Effector CD8-positive, alpha-beta T cell (primary cell): ENCODE results near the gene TMEM101.
A peak's percentile ranks its signal among the peaks of the same experiment; 100 is the strongest.
"Not testable (repeated sequence)": the region's sequence is repeated elsewhere in the genome, so short reads cannot be mapped to it uniquely, and the experiment has no call there.

ENCODE experiments used
- DNase-seq: peaks from one replicate; lab custom pipeline; 2025; lab: John Stamatoyannopoulos, UW

Gene TMEM101

GRCh38 chr17:44000871-44001460 lies 13.8 kb downstream of the TMEM101 start:
- DNase-seq, result no peak

- DNase-seq, result no peak
These were observed 14.5 kb downstream of the TMEM101 start for GRCh38 chr17:44000141-44000860.

GRCh38 chr17:43999024-43999423 lies 15.7 kb downstream of the TMEM101 start:
- DNase-seq, result no peak

DNA sequence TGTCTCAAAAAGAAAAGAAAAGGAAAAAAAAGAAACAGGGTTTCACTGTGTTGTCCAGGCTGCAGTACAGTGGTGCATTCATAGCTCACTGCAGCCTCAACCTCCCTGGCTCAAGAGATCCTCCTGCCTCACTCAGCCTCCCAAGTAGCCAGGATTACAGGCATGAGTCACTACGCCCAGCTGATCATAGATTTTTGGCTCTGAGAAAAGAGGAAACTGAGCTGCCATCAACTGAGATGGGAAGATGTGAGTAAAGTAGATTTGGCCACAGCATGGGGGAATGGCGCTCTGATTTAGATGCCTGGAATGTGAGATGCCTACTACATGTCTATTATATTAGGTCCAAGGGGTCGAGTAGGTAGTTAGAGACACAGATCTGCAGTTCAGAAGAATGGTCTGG lies 16.2 kb downstream of the TMEM101 start:
- no peak for DNase-seq

DNA sequence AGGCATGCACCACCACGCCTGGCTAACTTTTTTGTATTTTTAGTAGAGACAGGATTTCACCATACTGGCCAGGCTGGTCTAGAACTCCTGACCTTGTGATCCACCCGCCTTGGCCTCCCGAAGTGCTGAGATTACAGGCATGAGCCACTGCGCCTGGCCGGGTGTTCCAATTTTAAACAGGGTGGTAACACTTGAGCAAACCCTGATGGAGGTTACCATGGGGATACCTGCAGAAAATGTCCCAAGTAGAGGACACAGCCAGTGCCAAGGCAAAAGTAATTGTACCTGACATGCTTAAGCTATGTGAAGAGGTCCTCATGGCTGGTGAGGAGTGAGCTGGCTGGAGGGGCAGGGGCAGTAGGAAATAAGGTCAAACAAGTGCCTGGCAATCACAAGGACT lies 17.6 kb downstream of the TMEM101 start:
- DNase-seq, result not testable (repeated sequence)

DNA sequence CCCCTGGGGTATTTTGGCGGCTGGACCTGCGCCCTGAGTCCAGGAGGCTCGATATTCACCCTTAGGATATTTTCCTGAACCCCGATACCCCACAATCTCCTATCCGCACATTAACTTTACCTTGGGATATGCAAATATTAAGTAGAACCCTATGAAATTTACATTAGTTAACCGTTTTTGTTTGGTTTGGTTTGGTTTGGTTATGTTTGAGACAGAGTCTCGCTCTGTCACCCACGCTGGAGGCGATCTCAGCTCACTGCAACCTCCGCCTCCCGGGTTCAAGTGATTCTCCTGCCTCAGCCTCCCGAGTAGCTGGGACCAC lies 19.7 kb downstream of the TMEM101 start:
- DNase-seq, result no peak

DNA sequence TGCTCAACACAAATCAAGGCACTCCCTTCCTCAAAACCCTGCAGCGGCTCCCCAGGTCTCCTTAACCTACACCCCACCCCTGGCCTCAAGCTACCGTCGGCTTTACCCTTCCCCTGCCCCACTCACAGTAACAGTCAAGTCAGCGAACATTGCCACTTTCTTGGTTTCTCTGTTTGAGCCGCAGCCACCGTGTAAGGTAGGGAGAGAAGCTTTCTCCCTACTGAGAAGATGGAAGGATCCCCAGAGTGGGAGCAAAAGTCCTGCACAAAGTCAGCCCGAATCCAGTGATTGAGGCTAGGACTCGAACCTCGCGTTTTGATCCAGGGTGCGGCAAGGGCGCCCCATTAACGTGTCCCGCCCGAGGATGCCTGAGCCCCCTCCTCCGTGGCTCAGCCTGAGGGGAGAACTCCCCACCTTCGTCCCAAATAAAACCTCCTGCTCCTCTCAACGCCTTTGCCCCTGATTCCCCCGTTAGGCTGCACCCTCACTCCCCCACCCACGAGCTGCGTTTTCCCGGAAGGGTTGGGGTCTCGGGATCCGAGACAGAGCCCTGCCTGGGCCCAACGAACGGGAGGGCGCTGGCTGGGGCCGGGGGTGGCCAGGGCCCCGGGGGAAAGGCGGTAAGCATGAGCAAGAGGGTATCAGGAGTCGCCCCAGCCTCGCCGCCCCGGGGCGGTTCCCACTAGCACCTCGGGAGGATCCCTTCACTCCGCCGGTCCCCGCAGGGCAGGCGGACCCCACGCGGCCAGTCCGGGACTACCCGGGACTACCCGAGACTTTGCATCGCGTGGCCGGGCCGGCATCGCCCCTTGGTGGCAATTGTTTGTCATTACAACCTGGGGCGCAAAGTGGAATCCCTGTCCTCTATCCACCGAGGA lies 20.3 kb downstream of the TMEM101 start:
- DNase-seq, result peak; percentile 62

DNA sequence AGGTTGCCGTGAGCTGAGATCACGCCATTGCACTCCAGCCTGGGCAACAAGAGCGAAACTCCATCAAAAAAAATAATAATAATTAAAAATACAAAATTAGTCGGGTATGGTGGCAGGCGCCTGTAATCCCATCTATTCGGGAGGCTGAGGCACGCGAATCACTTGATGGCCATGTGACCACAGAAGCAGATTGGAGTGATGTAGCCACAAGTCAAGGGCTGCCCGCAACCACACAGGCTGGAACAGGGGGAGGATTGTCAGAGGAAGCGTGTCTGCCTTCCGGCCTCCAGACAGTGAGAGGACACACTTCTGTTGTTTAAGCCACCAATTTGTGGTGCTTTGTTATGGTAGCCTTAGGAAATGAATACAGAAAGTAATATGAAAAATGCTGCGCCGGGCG lies 22.1 kb downstream of the TMEM101 start:
- DNase-seq, result no peak

- no peak for DNase-seq
These were observed 26.5 kb downstream of the TMEM101 start for GRCh38 chr17:43988301-43988700.

GRCh38 chr17:43987131-43988021 lies 27.4 kb downstream of the TMEM101 start:
- DNase-seq, result no peak

GRCh38 chr17:43986225-43986981 lies 28.4 kb downstream of the TMEM101 start:
- no peak for DNase-seq

DNA sequence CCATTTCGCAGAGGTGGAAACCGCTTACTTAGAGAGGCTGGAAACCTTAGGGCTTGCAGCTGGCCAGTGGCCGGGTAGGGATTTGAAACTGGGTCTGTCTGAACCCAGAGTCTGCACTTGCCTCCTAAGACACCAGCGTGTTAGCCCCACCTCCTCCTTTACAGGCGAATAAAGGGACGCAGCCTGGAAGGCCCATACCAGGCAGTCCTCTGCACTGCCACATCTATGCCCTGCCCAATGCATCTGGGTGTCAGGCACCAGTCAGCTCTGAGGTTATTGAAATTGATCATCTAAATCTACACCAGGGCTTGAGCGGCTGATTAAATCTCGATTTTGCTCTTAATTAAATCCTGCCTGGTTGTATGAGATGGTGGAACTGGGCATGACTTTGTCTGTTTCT lies 30.2 kb downstream of the TMEM101 start:
- DNase-seq, result no peak

- no peak for DNase-seq
These were observed 31.0 kb downstream of the TMEM101 start for GRCh38 chr17:43983515-43984411.

DNA sequence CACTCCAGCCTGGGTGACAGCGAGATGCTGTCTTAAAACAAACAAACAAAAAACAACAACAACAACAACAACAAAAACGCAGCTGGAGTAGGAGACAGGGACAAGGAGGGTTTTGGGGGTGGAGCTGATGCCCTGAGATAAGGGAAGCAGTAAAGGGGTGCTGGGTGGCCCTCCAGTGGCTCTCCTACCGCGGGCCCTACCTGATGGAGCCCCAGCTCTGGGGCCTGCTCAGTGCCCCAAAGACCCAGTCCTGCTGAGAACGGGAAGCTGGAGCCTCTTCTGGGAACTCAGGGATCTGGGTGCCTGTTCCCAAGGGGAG lies 31.6 kb downstream of the TMEM101 start:
- no peak for DNase-seq

GRCh38 chr17:43982171-43982570 lies 32.6 kb downstream of the TMEM101 start:
- DNase-seq, result no peak

- DNase-seq, result no peak
These were observed 35.1 kb downstream of the TMEM101 start for GRCh38 chr17:43979671-43980070.

GRCh38 chr17:43979011-43979410 lies 35.8 kb downstream of the TMEM101 start:
- DNase-seq, result no peak

DNA sequence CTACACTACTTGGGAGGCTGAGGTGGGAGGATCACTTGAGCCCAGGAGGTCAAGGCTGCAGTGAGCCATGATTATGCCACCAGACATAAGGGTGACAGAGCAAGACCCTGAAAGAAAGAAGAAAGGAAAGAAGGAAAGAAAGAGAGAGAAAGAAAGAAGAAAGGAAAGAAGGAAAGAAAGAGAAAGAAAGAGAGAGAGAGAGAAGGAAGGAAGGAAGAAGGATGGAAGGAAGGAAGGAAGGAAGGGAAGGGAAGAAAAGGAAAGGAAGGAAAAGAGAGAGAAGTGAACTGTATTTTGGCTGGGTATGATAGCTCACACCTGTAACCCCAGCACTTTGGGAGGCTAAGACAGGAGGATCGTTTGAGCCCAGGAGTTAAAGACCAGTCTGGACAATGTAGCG lies 36.7 kb downstream of the TMEM101 start:
- DNase-seq, result no peak

GRCh38 chr17:43976963-43977837 lies 37.6 kb downstream of the TMEM101 start:
- DNase-seq, result no peak
